Upper lobe of left lung (tissue), 6 donors: Measurements from ENCODE around the gene MYO6. TPM values are rescaled to one million over a fixed set of nuclear protein-coding genes. Genes with fewer than 3 reads are reported as not detected.

Experiments
- ATAC-seq, 2 donors: fragments of 200-7000 bp; cut with Tn5 transposase; one replicate each; pipeline ENCODE4 v1.9.1; 2022; ENCODE audit warnings: mild to moderate bottlenecking in 2 of 2, moderate library complexity in 2 of 2; ENCODE audit not compliant: low FRiP score in 2 of 2
- DNase-seq, 2 donors: peaks; one replicate each; pipeline ENCODE4 v3.0.0-alpha.2; 2019 to 2020
- H3K27ac ChIP-seq, 4 donors: fragments of 200-600 bp; sonication (generic); one replicate each; pipeline ENCODE4 v1.5.1; 2016 to 2019
- H3K27me3 ChIP-seq, 4 donors: fragments of 200-600 bp; sonication (generic); one replicate each; pipeline ENCODE4 v1.5.1; 2017 to 2019
- H3K36me3 ChIP-seq, 4 donors: fragments of 200-600 bp; sonication (generic); one replicate each; pipeline ENCODE4 v1.5.1; 2016 to 2019
- H3K4me1 ChIP-seq, 4 donors: fragments of 200-600 bp; sonication (generic); one replicate each; pipeline ENCODE4 v1.5.1; 2018 to 2019
- H3K4me3 ChIP-seq, 4 donors: fragments of 200-600 bp; sonication (generic); one replicate each; pipeline ENCODE4 v1.5.1; 2017 to 2019; ENCODE audit warnings: mild to moderate bottlenecking in 2 of 4, moderate library complexity in 1 of 4
- H3K9me3 ChIP-seq, 4 donors: fragments of 200-600 bp; sonication (generic); one replicate each; pipeline ENCODE4 v1.5.1; 2018 to 2019
- CTCF ChIP-seq, 6 experiments: fragments of 450-650 bp in 4 of 6; fragments of 200-600 bp in 2 of 6; sonication (generic) in 2 of 6; IDR thresholded peaks; one replicate each; pipeline ENCODE4 v1.5.1; 2016 to 2019; ENCODE audit warnings: antibody characterized with exemption in 6 of 6
- EP300 ChIP-seq, 4 donors: sonication (generic); formaldehyde crosslinking; IDR thresholded peaks; one replicate each; pipeline ENCODE4 v1.5.1; 2017; ENCODE audit warnings: antibody characterized with exemption in 4 of 4, control low read depth in 2 of 4
- POLR2A ChIP-seq, 4 donors: fragments of 450-650 bp; IDR thresholded peaks; one replicate each; pipeline ENCODE4 v1.5.1; 2016 to 2017; ENCODE audit warnings: antibody characterized with exemption in 4 of 4, mild to moderate bottlenecking in 2 of 4
- POLR2AphosphoS5 ChIP-seq, 2 donors: sonication (generic); formaldehyde crosslinking; IDR thresholded peaks; one replicate each; pipeline ENCODE4 v1.5.1; 2017; ENCODE audit warnings: antibody characterized with exemption in 2 of 2
- WGBS, 2 donors: methylation state at CpG; one replicate each; pipeline ENCODE4 v1.1.5; 2017 to 2018; 5-methylcytosine and 5-hydroxymethylcytosine counted together
- total RNA-seq, 6 donors: library from RNA; depleted of rRNA in 4 of 6; stranded (reverse); fragments of >200 nt in 4 of 6; gene quantifications; one replicate each; pipeline versions ENCODE4 v1.1.0 to v1.2.1, GENCODE V29; 2016 to 2021
- donor health status: DM: no; HTN: no; CAD: no; lungs with moderate emphysema.
- donor health status: DM: no; HTN: yes; CAD: no; lungs with severe emphysema.

The MYO6 gene
- total RNA-seq, 6 donors from 2014 or later, result 49.0 to 94.3 (median 80.4) TPM

- Histone ChIP-seq H3K4me3 (no peak overlapping the region), H3K27ac (no peak overlapping the region), H3K4me1 (peaks cover 0 to 16% (median 5%) of the 10 kb centered on the region in 4 donors), H3K9me3 (no peaks in the 10 kb centered on the region), H3K36me3 (peaks cover 0 to 21% (median 7%) of the 10 kb centered on the region in 4 donors), H3K27me3 (no peaks in the 10 kb centered on the region)
- 54 to 61% methylated on average over 2 of the region's 2 CpGs for WGBS, 2 donors
- DNase-seq (no peak), ATAC-seq (no peak)
- no peak for TF ChIP-seq POLR2AphosphoS5 (IDR thresholded peaks at IDR 0.05)
- TF ChIP-seq POLR2A (IDR thresholded peaks at IDR 0.05), result no peak
- TF ChIP-seq EP300 (IDR thresholded peaks at IDR 0.05), result no peak
- no peak for TF ChIP-seq CTCF (IDR thresholded peaks at IDR 0.05)
Measured at GRCh38 chr6:75843396-75843795, 94.4 kb downstream of the MYO6 start.

GRCh38 chr6:75848274-75848673, 99.2 kb downstream of the MYO6 start:
- no peak for ATAC-seq
- Histone ChIP-seq H3K27me3 (no peaks in the 10 kb centered on the region), H3K4me3 (no peak overlapping the region), H3K4me1 (peaks cover 8 to 28% (median 17%) of the 10 kb centered on the region in 4 donors), H3K27ac (no peak overlapping the region), H3K36me3 (no peaks in the 10 kb centered on the region), H3K9me3 (no peaks in the 10 kb centered on the region)
- DNase-seq, result no peak
- 88 to 91% methylated on average over 4 of the region's 4 CpGs for WGBS, 2 donors
- no peak for TF ChIP-seq EP300 (IDR thresholded peaks at IDR 0.05)
- no peak for TF ChIP-seq POLR2A (IDR thresholded peaks at IDR 0.05)
- no peak for TF ChIP-seq CTCF (IDR thresholded peaks at IDR 0.05)
- no peak for TF ChIP-seq POLR2AphosphoS5 (IDR thresholded peaks at IDR 0.05)

GRCh38 chr6:75849329-75850025, 100.4 kb downstream of the MYO6 start:
- DNase-seq (peak in 1 of 2 donors; percentile 26), ATAC-seq (no peak)
- no peaks in the 10 kb centered on the region for H3K9me3 ChIP-seq
- no peaks in the 10 kb centered on the region for H3K36me3 ChIP-seq
- TF ChIP-seq EP300 (IDR thresholded peaks at IDR 0.05) (no peak), POLR2AphosphoS5 (IDR thresholded peaks at IDR 0.05) (no peak), CTCF (IDR thresholded peaks at IDR 0.05) (no peak), POLR2A (IDR thresholded peaks at IDR 0.05) (no peak)
- H3K27me3 ChIP-seq, result no peaks in the 10 kb centered on the region
- 47 to 50% methylated on average over 9 of the region's 9 CpGs for WGBS, 2 donors
- peak overlapping the region; percentile 13 to 65 (median 38) for H3K27ac ChIP-seq
- H3K4me1 ChIP-seq, result peaks cover 8 to 24% (median 15%) of the 10 kb centered on the region in 4 donors
- peak overlapping the region in 1 of 4 donors; percentile 4 for H3K4me3 ChIP-seq

- DNase-seq, result peak in 1 of 2 donors; percentile 24
- Histone ChIP-seq H3K4me1 (peaks cover 8 to 24% (median 15%) of the 10 kb centered on the region in 4 donors), H3K27me3 (no peaks in the 10 kb centered on the region), H3K36me3 (no peaks in the 10 kb centered on the region), H3K9me3 (no peaks in the 10 kb centered on the region), H3K27ac (peak overlapping the region; percentile 13 to 65 (median 38)), H3K4me3 (no peak overlapping the region)
- ATAC-seq, result no peak
- WGBS, 2 donors, result 48 to 62% methylated on average over 7 of the region's 7 CpGs
- TF ChIP-seq POLR2A (IDR thresholded peaks at IDR 0.05), result no peak
- no peak for TF ChIP-seq EP300 (IDR thresholded peaks at IDR 0.05)
- no peak for TF ChIP-seq POLR2AphosphoS5 (IDR thresholded peaks at IDR 0.05)
- no peak for TF ChIP-seq CTCF (IDR thresholded peaks at IDR 0.05)
Measured at GRCh38 chr6:75850026-75850833, 101.2 kb downstream of the MYO6 start.
